ENCODE data around the gene ADAM15.

Gene ADAM15

DNA sequence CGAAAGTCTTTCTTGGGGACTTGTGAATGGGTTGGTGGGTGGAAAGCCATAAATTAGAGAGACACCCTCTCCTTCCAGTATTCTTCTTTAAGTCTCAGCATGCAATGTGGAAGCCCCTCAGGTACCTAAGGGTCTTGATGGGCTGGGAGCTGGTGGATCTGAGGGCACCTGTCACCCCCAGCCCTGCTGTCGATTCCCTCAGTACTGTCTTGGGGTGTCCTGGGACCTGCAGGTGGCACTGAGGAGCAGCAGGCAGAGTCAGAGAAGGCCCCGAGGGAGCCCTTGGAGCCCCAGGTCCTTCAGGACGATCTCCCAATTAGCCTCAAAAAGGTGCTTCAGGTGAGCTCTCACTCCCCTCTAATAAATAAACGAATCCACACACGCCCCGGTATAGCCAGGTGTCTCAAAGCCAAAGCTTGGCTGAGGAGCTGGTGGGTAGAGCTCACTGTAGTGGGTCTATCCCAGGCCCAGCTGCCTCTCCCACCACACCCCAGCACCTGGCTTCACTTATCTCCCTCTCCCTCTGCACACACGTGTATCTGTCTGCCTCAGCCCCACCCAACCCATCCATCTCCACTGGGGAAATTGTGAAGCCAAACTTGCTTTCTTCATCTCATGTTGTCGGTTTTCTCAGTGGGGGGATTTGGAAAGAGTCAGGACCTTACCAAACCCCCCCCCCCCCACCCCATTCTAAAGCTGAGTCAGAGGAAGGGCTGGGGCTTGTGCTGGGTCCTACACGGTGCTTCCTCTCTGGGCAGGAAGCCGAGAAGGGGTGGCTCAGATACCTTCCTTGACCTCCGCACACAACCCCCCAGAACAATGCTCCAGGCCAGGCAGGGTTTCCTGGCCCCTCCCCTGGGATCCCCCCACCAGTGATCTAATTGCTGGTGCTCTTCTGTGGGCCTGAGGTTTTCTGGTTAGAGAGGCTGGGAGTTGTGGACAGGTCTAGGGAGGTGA, 1.6 kb downstream of the ADAM15 start:
- DNase-seq (ENCODE audit: low read depth), result no peak
- TF ChIP-seq CTCF (conservative IDR thresholded peaks at IDR 0.05; ENCODE audit: low read length), result peak; percentile 31

DNA sequence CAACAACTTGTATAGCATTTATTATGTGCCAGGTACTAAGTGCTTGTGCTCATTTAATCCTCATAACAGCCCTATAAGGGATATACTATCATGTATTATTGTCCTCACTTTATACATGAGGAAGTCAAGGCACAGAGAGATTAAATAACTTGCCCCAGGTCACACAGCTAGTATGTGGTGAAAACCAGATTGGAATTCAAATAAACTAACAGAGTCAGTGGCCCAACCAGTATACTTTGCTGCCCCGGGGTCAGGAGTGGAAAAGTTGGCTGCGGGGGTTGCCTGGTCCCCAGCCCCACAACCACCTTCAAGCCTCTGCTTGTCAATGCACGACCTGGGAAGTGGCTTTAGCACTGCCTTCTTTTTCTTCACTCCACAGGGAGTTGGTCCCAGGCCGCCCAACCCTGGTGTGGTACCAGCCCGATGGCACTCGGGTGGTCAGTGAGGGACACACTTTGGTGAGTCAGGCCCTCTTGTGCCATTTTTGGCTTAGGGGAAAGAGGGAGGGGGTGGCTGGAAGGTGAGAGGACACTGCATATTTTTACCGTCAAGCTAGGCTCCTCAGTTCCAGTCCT, 2.5 kb downstream of the ADAM15 start:
- H3K4me3 ChIP-seq (ENCODE audit: low read length), result no peak overlapping the region
- no peak for DNase-seq (ENCODE audit: low read depth)
- TF ChIP-seq CTCF (conservative IDR thresholded peaks at IDR 0.05; ENCODE audit: low read length), result no peak

More for the DNA sequence above, 1.6 kb downstream of the ADAM15 start:
- peak overlapping the region; percentile 76 for H3K4me3 ChIP-seq (ENCODE audit: low read length)

- H3K4me3 ChIP-seq (ENCODE audit: low read length), result no peak overlapping the region
- DNase-seq (ENCODE audit: low read depth), result no peak
- TF ChIP-seq CTCF (conservative IDR thresholded peaks at IDR 0.05; ENCODE audit: low read length), result no peak
Observed at GRCh38 chr1:155057104-155057503, 6.0 kb downstream of the ADAM15 start.

DNA sequence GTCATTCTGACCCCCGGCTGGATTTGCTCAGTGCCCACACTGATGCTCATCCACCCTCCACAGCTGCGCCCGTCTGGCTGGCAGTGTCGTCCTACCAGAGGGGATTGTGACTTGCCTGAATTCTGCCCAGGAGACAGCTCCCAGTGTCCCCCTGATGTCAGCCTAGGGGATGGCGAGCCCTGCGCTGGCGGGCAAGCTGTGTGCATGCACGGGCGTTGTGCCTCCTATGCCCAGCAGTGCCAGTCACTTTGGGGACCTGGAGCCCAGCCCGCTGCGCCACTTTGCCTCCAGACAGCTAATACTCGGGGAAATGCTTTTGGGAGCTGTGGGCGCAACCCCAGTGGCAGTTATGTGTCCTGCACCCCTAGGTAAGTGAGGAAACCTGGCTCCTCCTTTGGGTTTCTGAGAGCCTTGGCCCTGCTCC, 6.7 kb downstream of the ADAM15 start:
- no peak for TF ChIP-seq CTCF (conservative IDR thresholded peaks at IDR 0.05; ENCODE audit: low read length)
- H3K4me3 ChIP-seq (ENCODE audit: low read length), result no peak overlapping the region
- no peak for DNase-seq (ENCODE audit: low read depth)

GRCh38 chr1:155060736-155061135, 9.6 kb downstream of the ADAM15 start:
- DNase-seq (ENCODE audit: low read depth), result no peak
- TF ChIP-seq CTCF (conservative IDR thresholded peaks at IDR 0.05; ENCODE audit: low read length), result no peak
- no peak overlapping the region for H3K4me3 ChIP-seq (ENCODE audit: low read length)

DNA sequence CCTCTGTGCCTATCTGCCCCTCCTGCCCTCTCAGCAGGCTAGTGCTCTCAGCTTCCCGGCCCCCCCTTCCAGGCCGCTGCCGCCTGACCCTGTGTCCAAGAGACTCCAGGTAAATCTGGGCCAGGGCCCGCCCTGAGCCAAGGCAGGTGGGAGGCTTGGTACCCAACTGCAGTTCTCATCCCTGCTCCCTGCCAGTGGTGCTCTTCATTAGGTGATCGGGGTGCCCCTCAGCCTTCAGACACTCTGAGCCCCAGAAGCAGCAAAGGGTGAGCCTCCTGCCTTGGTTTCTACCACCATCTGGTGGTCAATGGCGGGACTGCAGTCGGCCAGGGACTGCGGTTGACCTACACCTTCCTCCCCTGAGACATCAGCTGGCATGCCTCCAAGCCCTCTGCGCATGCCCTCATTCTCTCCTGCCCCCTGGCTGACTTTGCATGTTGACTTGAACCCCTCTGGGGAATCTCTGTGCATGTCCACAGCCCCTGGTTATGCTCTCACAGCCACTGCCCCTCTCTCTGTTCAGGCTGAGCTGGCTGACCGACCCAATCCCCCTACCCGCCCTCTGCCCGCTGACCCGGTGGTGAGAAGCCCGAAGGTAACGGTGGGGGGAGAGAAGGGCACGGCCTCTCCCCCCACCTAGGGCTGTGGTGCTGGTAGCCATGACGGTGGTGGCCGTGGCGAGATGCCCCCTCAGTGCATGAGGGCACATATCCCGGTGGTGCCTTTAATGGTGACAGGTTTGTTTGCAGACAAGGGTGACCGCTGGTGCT, 10.4 kb downstream of the ADAM15 start:
- peak; percentile 60 for DNase-seq (ENCODE audit: low read depth)
- no peak overlapping the region for H3K4me3 ChIP-seq (ENCODE audit: low read length)
- peak; percentile 97 for TF ChIP-seq CTCF (conservative IDR thresholded peaks at IDR 0.05; ENCODE audit: low read length)
